Neural cell (in vitro differentiated cells): ENCODE data around the gene UBAC2. TPM values are rescaled to one million over a fixed set of nuclear protein-coding genes. Genes with fewer than 3 reads are reported as not detected.

Source experiments
- H2AFZ ChIP-seq: fragments of 200-600, 300-800 bp; sonication (generic), shearing (Covaris generic); 2 replicates; pipeline ENCODE4 v1.6.0; 2014; ENCODE audit warnings: low read depth, mild to moderate bottlenecking, antibody characterized with exemption, low read length, moderate library complexity
- H3F3A ChIP-seq: fragments of 200-600 bp; shearing (Covaris generic); 2 replicates; pipeline ENCODE4 v1.6.1; 2016; ENCODE audit warnings: mild to moderate bottlenecking, moderate library complexity, mixed read lengths, antibody characterized with exemption, low read length; ENCODE audit not compliant: insufficient read depth, poor library complexity, severe bottlenecking
- H3K27ac ChIP-seq: fragments of 200-600, 300-800 bp; sonication (generic), shearing (Covaris generic); 2 replicates; pipeline ENCODE4 v1.5.1; 2014; ENCODE audit warnings: mild to moderate bottlenecking, low read length, moderate library complexity
- H3K27me3 ChIP-seq: fragments of 300-800, 200-600 bp; sonication (generic), shearing (Covaris generic); 2 replicates; pipeline ENCODE4 v1.6.0; 2014; ENCODE audit warnings: mild to moderate bottlenecking, low read depth, low read length, moderate library complexity; ENCODE audit not compliant: insufficient read depth
- H3K36me3 ChIP-seq: fragments of 300-800, 200-600 bp; sonication (generic), shearing (Covaris generic); 2 replicates; pipeline ENCODE4 v1.5.1; 2014; ENCODE audit warnings: mild to moderate bottlenecking, antibody characterized with exemption, low read length, moderate library complexity; ENCODE audit not compliant: insufficient read depth
- H3K4me2 ChIP-seq: fragments of 300-800, 200-600 bp; sonication (generic), shearing (Covaris generic); 2 replicates; pipeline ENCODE4 v1.6.0; 2014; ENCODE audit warnings: mild to moderate bottlenecking, low read length
- H3K4me3 ChIP-seq: fragments of 300-800, 200-600 bp; sonication (generic), shearing (Covaris generic); 2 replicates; pipeline ENCODE4 v1.5.1; 2014; ENCODE audit warnings: mild to moderate bottlenecking, low read length, moderate library complexity
- H3K79me2 ChIP-seq: fragments of 200-600 bp; shearing (Covaris generic); replicated peaks from 2 replicates; pipeline ENCODE4 v1.6.0; 2014; ENCODE audit warnings: mild to moderate bottlenecking, low read length, moderate library complexity; ENCODE audit not compliant: insufficient read depth
- H3K9ac ChIP-seq: fragments of 300-800, 200-600 bp; sonication (generic), shearing (Covaris generic); 2 replicates; pipeline ENCODE4 v1.6.1; 2016; ENCODE audit warnings: mild to moderate bottlenecking, low read length, mixed read lengths
- H3K9me2 ChIP-seq: fragments of 200-600 bp; shearing (Covaris generic); 2 replicates; pipeline ENCODE4 v1.6.1; 2016; ENCODE audit warnings: mild to moderate bottlenecking, low read length, mixed read lengths; ENCODE audit not compliant: insufficient read depth
- H3K9me3 ChIP-seq: fragments of 200-600, 300-800 bp; sonication (generic), shearing (Covaris generic); 2 replicates; pipeline ENCODE4 v1.6.1; 2016; ENCODE audit warnings: mild to moderate bottlenecking, mixed run types, low read length, moderate library complexity, mixed read lengths
- H4K20me1 ChIP-seq: fragments of 200-600 bp; shearing (Covaris generic); 2 replicates; pipeline ENCODE4 v1.6.1; 2016; ENCODE audit warnings: mild to moderate bottlenecking, mixed run types; ENCODE audit not compliant: insufficient read depth
- EP300 ChIP-seq: fragments of 450-650 bp; conservative IDR thresholded peaks from 2 replicates; pipeline ENCODE4 v1.6.1; 2014; ENCODE audit warnings: antibody characterized with exemption, mild to moderate bottlenecking, moderate library complexity; ENCODE audit not compliant: poor library complexity, severe bottlenecking
- EZH2 ChIP-seq: fragments of 200-600, 300-800 bp; shearing (Covaris generic), sonication (generic); IDR thresholded peaks from 2 replicates; pipeline ENCODE4 v1.6.1; 2014; ENCODE audit warnings: antibody characterized with exemption, low read length, borderline replicate concordance, mild to moderate bottlenecking; ENCODE audit not compliant: insufficient read depth, poor library complexity, severe bottlenecking
- MXI1 ChIP-seq: fragments of 450-650 bp; conservative IDR thresholded peaks from 2 replicates; pipeline ENCODE4 v1.6.1; 2014; ENCODE audit warnings: antibody characterized with exemption, mild to moderate bottlenecking; ENCODE audit not compliant: poor library complexity, severe bottlenecking
- POLR2AphosphoS5 ChIP-seq: IDR thresholded peaks from 2 replicates; pipeline ENCODE4 v1.6.1; 2012
- RAD21 ChIP-seq: fragments of 450-650 bp; conservative IDR thresholded peaks from 2 replicates; pipeline ENCODE4 v1.6.1; 2014; ENCODE audit warnings: antibody characterized with exemption, mild to moderate bottlenecking, moderate library complexity
- SMC3 ChIP-seq: fragments of 450-650 bp; conservative IDR thresholded peaks from 2 replicates; pipeline ENCODE4 v1.6.1; 2014; ENCODE audit warnings: antibody characterized with exemption, mild to moderate bottlenecking, moderate library complexity; ENCODE audit not compliant: poor library complexity
- TAF1 ChIP-seq: IDR thresholded peaks from 2 replicates; pipeline ENCODE4 v1.6.1; 2012; ENCODE audit warnings: low read depth
- polyA plus RNA-seq: library from polyadenylated mRNA; depleted of rRNA; stranded (reverse); fragments of >200 nt; gene quantifications from 2 replicates; pipeline ENCODE4 v1.2.3, GENCODE V29; 2014
- TF ChIP-seq, protein P1 (sequence below): fragments of 450-650 bp; IDR thresholded peaks from 2 replicates; pipeline ENCODE4 v1.5.1; 2014; ENCODE audit warnings: antibody characterized with exemption, mild to moderate bottlenecking, moderate library complexity; ENCODE audit not compliant: poor library complexity, severe bottlenecking
- TF ChIP-seq, protein P2 (sequence below): IDR thresholded peaks from 2 replicates; pipeline ENCODE4 v1.6.1; 2012; ENCODE audit warnings: borderline replicate concordance

The UBAC2 gene
- polyA plus RNA-seq, 1 donor from 2014 or later, result 56.9 TPM

DNA sequence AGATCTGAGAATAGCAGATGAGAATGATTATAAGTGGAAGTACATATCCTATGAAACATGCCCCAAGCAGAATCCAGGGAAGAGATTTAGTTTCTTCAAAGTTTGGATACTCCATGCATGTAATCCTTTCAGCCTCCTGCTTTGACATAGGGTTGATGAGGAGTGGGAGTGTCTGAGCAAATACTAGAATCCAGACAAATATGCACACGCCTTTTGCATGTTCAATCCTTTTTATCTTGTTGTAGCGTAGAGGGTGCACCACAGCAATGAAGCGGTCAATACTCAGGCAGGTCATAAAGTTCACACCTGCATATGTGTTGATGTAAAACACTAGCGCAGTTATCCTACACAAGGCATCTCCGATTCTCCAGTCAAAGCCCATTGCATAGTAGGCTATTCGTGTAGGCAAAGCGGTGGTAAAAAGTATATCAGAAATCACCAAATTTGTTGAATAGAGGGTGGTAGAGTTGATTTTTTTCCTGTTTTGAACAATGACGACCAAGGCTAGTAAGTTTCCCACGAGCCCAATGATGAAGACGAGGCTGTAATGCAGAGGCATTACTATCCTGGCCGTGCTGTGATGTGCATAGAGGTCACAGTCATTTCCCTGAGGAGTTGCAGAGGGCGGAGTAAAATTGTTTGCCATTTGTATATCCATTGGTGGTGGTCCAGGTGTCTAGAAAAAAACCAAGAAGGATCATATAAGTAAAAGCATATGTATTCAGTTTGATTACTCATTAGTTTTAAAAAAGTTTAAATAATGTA lies 95.0 kb downstream of the UBAC2 start:
- TF ChIP-seq, protein P1, sequence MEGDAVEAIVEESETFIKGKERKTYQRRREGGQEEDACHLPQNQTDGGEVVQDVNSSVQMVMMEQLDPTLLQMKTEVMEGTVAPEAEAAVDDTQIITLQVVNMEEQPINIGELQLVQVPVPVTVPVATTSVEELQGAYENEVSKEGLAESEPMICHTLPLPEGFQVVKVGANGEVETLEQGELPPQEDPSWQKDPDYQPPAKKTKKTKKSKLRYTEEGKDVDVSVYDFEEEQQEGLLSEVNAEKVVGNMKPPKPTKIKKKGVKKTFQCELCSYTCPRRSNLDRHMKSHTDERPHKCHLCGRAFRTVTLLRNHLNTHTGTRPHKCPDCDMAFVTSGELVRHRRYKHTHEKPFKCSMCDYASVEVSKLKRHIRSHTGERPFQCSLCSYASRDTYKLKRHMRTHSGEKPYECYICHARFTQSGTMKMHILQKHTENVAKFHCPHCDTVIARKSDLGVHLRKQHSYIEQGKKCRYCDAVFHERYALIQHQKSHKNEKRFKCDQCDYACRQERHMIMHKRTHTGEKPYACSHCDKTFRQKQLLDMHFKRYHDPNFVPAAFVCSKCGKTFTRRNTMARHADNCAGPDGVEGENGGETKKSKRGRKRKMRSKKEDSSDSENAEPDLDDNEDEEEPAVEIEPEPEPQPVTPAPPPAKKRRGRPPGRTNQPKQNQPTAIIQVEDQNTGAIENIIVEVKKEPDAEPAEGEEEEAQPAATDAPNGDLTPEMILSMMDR, result no peak
- no peak for TF ChIP-seq RAD21
- TF ChIP-seq, protein P2, sequence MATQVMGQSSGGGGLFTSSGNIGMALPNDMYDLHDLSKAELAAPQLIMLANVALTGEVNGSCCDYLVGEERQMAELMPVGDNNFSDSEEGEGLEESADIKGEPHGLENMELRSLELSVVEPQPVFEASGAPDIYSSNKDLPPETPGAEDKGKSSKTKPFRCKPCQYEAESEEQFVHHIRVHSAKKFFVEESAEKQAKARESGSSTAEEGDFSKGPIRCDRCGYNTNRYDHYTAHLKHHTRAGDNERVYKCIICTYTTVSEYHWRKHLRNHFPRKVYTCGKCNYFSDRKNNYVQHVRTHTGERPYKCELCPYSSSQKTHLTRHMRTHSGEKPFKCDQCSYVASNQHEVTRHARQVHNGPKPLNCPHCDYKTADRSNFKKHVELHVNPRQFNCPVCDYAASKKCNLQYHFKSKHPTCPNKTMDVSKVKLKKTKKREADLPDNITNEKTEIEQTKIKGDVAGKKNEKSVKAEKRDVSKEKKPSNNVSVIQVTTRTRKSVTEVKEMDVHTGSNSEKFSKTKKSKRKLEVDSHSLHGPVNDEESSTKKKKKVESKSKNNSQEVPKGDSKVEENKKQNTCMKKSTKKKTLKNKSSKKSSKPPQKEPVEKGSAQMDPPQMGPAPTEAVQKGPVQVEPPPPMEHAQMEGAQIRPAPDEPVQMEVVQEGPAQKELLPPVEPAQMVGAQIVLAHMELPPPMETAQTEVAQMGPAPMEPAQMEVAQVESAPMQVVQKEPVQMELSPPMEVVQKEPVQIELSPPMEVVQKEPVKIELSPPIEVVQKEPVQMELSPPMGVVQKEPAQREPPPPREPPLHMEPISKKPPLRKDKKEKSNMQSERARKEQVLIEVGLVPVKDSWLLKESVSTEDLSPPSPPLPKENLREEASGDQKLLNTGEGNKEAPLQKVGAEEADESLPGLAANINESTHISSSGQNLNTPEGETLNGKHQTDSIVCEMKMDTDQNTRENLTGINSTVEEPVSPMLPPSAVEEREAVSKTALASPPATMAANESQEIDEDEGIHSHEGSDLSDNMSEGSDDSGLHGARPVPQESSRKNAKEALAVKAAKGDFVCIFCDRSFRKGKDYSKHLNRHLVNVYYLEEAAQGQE, result no peak
- Histone ChIP-seq H3K27ac (no peak overlapping the region), H3F3A (no peaks in the 10 kb centered on the region), H3K27me3 (no peaks in the 10 kb centered on the region), H3K9ac (no peak overlapping the region), H3K9me2 (no peaks in the 10 kb centered on the region), H3K4me2 (no peak overlapping the region), H3K4me3 (no peak overlapping the region), H4K20me1 (no peaks in the 10 kb centered on the region), H3K79me2 (no peaks in the 10 kb centered on the region), H3K36me3 (no peaks in the 10 kb centered on the region), H3K9me3 (no peaks in the 10 kb centered on the region), H2AFZ (no peak overlapping the region)

DNA sequence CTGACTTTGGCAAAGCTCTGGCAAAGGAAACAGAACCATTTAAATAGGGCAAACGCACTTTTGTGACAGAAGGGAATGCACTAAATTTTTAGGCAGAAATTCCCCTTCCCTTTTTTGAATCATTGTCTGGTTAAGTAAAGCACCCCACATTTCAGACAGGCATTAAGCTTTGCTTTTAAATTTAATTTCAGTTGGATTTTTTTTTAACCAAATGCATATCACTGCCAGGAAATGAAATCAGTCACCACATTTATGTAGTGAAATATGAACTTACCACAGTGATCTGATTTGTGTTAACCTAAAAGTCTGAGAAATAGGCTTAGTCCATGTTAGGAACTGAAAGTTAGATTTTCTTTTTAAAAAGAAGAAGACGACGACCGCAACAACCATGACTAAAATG lies 95.7 kb downstream of the UBAC2 start:
- Histone ChIP-seq H3F3A (no peaks in the 10 kb centered on the region), H3K9ac (no peak overlapping the region), H3K36me3 (no peaks in the 10 kb centered on the region), H3K9me2 (no peaks in the 10 kb centered on the region), H3K27me3 (no peaks in the 10 kb centered on the region), H2AFZ (no peak overlapping the region), H4K20me1 (no peaks in the 10 kb centered on the region), H3K9me3 (no peaks in the 10 kb centered on the region), H3K27ac (no peak overlapping the region), H3K4me3 (no peak overlapping the region), H3K79me2 (no peaks in the 10 kb centered on the region), H3K4me2 (no peak overlapping the region)
- TF ChIP-seq SMC3 (no peak), RAD21 (no peak), EP300 (no peak), EZH2 (no peak), MXI1 (no peak), TAF1 (no peak), POLR2AphosphoS5 (no peak)
- TF ChIP-seq, protein P1, result no peak
- TF ChIP-seq, protein P2, result no peak
